Activated CD4-positive, alpha-beta T cell treated with anti-CD3 and anti-CD28 coated beads, Interleukin-2, Interleukin-4, amounts not matched to agents 100 ng/mL and 50 ng/mL, durations not matched to agents 16 hours and 8 hours (primary cell): Measurements from ENCODE around the gene LIPH.
"Not testable (repeated sequence)": the region's sequence is repeated elsewhere in the genome, so short reads cannot be mapped to it uniquely, and the experiment has no call there.

Experiments
- DNase-seq: peaks from one replicate; pipeline ENCODE4 v3.0.0-alpha.2; 2020; ENCODE audit warnings: low spot score

The LIPH gene

DNA sequence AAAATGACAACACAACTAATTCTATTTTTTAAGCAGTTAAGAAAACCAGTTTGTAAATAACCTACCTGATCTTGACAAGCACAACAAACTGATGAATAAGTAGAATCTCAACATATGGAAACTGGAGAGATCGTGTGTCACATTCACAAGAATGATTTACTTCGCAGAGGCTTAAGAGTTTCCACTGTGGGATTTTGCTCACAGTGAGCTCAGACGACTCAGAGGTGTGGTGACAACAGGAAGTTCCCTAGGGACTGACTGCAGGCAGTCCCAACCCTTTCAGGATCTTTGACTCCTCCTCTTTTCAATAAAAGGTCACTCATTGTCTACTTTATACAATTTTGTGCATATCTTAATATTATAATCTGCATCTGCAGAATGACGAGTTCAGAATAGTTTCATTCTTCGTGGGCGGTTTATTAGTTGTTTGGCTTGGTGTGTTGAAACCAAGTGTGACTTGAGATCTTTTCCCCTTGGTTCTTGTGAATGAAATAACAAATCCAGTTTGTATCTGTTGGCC, at the start of gene LIPH:
TSS of gene LIPH (minus strand) at position 231 of the 520 bp plus-strand sequence. CDS start at position 114, 117 bp downstream.
- no peak for DNase-seq

DNA sequence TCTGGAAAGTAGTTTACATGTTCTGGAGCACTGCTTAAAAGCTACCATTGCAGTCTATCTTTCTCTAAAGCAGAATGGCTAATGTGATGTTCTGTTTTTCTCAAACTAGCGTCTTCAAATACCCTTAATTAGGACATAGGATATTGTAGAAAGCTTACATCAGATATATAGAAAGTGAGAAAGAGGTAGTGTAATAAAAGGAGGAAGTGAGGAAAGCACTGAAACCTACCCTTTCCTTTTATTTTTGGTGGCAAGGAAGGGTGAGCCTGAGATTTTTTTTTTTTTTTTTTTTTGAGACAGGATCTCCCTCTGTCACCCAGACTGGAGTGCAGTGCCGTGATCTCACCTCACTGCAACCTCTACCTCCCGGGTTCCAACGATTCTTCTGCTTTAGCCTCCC, 43.1 kb upstream of the LIPH start:
- DNase-seq, result no peak

DNA sequence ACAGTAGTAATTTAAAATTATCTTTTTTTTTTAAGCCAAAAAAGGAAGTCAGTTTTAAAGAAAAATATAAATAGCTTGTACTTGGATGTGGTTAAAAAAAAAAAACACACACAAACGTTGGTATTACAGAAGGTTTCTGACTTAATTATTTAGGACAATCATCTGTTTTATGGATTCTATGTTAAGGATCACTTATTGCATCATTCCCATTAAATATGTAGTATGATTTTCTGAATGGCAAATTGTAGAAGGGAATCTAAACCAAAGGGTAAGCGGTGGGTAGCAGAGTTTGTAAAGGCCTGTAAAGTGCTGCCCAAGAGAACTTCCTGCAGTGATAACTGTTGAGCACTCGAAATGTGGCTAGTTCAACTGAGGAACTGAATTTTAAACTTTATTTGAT, 41.7 kb upstream of the LIPH start:
- DNase-seq, result no peak

DNA sequence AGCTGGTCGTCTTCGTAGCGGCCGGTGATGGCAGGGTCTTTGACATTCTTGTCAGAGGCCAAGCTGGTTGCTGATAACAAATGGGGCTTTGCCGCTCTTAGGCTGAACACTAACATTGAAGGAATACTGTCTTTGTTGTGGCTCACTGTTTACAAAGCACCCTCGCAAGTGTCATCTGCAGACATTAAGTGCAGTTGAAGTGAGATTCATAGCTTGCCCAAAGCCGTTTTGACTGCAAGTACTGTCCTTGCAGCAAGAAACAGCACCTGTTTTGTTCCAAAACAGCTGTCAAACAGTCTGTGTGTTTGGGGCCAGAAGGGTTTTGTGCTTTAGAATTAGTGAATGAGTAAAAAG, 34.3 kb upstream of the LIPH start:
- DNase-seq, result no peak

DNA sequence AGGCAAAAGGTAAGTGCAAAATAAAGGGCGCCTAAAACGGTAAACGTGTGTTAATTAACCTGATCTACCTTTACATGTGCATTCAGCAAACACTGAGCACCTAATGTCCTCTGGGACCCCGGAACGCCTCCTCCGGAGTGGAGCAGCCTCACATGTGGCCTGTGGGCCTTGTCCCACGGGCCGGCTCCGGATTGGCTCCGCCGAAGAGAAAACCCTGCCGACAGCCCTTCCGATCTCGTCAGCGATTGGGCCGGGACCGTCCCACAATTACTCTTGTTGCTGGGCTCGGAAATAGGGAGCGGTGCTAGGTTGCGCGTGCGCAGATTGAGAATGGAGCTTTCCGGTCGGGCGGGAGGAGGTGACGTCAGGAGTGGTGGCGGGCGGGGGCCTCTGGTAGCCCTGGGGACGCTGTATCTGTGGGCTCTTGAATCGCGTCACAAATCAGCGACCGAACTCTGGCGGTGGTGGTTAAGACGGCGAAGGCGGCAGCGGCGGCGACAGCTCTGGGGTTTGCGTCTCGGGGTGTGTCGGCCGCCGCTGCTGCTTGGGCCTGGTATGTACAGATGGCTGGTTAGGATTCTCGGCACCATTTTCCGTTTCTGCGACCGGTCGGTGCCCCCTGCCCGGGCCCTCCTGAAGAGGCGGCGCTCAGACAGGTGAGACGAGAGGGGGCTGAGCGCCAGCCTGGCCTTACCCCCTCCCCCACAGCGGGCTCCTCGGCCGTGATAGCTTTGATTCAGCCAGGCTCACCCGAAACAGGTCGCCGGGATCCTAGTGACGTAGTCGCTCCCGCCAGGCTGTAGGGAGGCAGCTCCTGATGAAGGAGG, 33.7 kb upstream of the LIPH start, which contains the start of gene SENP2:
TSS of gene SENP2 (plus strand) at position 437 of the 827 bp plus-strand sequence. CDS start at position 556, 119 bp downstream.
- DNase-seq, result peak; percentile 100

DNA sequence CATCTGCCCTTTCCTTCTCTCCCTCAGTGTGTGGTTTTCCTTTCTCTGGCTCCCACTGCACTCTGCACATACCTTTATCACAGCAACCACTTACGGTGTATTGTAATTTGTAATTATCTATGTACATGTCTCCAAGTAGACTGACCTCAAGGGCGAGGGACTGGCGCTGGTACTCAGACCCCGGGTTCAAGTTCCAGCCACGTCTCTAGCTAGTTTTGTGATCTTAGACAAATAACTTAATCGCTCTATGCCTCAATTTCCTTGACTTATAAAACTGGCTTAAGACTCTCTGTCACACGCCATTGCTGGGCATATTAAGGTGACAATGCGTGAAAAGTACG, 33.1 kb upstream of the LIPH start:
- DNase-seq, result no peak

DNA sequence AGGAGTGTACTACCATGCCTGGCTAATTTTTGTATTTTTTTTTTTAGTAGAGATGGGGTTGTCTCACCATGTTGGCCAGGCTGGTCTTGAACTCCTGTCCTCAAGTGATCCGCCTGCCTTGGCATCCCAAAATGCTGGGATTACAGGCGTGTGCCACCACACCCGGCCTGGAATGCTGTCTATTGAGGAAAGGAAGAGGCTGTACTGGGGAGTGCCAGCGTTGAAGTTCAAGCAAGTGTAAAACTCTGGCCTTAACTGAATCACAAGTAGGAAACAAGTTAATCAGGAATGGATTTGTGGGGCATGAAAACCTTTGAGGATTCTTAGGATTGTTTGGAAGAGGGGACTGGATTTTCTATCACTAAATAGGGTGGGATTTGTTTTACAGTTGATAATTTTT, 32.3 kb upstream of the LIPH start:
- no peak for DNase-seq

DNA sequence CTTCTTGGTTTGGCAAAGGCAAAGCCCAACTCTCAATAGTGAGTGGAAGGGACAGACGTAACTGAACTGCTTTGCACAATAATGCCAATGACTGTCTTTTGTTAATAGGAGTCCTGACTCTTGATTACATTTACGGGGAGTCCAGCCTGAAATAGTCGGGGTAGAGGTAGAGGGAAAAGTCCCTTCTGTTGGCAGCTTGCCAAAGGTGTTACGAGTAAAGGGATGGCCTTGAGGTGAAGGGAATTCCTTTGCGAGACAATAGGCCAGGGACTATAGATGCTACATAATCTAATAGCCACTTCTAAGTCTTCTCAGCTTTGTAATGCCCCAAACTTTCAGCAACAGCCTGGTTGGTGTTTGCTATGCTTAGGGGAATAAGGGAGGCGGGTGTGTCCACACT, 31.5 kb upstream of the LIPH start:
- DNase-seq, result no peak

DNA sequence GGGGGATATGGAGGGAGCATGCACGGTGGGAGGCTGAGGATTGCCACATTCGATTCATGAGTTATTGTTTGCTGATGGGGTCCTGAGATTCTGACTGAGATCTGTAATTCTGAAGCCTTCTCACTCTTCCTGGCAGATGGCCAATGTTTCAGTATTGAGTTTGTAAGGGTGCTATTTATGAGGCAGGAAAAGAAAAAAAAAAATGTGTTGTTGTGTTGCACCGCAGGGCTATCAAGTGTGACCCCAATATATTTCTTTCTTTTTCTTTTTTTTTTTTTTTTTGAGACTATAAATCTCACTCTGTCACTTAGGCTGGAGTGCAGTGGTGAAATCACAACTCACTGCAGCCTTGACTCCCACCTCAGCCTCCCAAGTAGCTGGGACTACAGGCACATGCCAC, 30.5 kb upstream of the LIPH start:
- no peak for DNase-seq

DNA sequence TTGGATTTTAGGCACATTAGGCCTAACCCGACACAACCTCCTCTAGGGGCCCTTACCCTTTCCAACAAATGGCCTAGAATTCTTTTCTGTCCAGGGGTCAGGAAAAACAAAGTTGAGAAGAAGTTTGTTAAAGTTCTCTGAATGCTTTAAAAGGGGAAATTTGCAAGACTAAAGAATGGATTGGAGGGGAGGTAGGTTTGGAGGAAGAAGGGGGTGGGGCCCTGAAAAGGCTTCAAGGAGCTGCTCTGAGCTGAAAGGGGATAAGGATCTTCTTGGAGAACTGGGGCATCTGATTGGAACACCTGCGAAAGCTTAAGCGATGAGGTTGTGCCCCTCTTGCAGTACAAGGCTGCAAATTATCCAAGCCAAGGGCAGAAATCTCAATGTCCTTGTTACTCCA, 29.8 kb upstream of the LIPH start:
- DNase-seq, result no peak

DNA sequence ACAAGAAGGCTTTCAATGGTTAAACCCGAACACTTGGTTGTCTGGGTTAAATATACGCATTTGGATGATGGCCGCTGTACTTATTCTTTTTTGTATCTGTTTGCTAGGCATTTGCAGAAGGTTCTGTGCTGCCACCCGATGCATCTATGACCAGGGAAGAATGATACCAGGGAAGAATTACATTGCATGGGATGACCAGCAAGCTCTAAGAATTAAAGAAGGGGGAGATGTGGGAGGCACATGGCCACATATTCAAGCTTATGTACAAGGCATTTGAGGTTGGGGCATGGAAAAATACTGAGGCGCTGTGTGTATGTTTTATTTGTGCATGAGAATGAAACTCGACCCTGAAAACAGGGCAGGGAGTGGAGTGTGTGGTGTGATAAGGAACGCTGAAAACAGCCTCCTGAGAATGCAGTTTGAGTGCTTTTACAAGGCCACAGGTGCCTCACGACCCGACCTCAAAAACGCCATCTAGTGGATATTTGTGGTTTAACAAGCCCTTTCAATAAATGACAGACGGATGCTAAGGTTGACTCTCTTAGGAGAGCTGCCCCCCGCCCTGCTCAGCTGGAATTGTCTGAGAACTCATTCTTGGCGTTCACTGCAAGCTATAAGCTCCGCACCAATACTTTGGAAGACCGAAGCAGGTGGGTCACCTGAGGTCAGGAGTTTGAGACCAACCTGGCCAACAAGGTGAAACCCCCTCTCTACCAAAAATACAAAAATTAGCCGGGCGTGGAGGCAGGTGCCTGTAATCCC, 22.9 kb upstream of the LIPH start:
- peak; percentile 77 for DNase-seq

DNA sequence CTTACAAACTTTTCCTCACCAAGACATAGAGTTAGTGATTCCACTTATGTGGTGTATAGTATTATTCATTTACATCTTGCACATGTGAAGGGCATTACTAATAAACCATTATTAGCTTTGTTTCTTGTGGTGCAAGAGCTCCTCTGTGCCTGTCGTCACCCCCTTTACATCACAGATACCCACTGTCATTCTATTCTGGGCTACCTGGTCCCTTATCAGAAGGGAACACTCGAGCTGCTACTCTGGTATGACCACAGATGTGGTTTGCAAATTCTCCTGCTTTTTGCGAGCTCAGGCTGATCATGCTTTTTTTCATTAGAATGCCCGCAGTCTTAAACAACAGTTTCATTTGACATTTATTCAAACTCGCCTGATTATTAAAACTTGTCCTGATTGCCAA, 19.8 kb upstream of the LIPH start:
- no peak for DNase-seq

DNA sequence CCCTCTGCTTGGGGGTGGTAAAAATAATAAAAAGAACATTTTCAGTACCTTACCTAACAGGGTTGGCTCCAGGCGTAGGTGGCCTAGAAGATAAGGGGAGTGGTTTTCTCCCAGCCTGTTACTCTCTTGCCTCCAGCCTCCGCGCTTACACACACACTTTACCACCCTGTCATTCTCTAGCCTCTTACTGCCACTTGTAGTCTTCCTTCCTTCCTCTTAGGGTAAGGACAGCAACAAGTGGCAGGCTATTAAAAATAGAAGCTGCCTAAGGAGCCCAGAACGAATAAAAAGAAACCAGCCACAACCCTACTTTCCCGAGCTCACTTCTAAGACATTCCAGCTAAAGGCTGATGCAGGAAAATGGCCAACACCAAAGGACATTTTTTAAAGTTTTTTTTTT, 9.6 kb upstream of the LIPH start:
- DNase-seq, result no peak

DNA sequence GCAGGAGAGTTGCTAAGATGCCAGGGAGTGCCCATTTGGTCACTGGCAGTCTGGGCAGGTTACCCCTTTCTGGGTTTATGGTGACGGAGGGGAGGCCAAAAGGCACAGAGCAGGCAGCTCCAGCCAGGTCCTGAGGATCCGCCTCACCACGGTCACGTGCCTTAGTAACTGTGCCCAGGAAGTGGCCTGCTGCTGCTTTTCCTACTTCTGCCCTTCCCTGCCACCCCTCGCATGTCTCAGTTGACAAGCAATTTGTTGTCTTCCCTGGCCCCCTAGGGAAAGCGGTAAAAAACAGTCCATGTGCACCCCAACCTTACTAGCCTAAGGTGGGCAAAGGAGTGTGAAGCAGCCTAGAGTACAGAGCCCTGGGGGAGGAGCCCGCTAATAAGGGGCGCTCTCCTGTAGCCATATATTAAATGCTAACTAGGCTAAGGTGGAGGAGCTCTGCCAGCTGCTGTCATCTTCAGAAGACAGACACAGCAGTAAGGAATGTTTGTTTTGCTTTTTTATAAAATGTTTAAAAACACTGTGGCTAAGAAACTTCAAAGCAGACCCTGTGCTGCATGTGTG, 9.1 kb upstream of the LIPH start:
- DNase-seq, result no peak

DNA sequence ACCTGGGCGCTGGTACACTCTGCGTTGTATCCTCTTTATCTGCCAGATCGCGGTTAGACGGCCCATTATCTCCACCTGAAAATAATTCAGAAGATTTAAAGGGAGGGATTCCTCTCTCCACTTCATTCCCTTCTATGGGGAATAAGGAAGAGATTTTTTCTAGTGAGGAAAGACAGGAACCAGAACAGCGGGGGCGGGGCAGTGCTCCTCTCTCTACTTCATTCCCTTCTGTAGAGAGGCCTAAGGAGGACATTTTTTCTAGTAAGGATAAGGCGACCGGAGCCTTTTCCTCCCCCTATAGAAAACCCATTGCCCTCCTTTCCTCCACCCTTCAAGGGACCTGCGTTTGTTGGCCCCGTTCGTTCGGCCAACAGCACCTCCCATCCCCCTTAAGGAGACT, 8.3 kb upstream of the LIPH start:
- no peak for DNase-seq

DNA sequence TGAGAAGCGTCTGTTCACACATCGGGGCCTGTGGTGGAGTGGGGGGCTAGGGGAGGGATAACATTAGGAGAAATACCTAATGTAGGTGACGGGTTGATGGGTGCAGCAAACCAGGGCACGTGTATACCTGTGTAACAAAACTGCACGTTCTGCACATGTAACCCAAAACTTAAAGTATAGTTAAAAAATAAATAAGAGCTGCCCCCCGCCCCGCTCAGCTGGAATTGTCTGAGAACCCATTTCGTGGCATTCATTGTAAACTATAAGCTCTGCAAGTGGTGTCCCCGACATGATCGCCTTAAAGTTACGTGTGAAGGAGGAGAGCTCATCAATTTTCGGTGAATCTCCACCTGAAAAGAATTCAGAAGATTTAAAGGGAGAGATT, 7.3 kb upstream of the LIPH start:
- no peak for DNase-seq

DNA sequence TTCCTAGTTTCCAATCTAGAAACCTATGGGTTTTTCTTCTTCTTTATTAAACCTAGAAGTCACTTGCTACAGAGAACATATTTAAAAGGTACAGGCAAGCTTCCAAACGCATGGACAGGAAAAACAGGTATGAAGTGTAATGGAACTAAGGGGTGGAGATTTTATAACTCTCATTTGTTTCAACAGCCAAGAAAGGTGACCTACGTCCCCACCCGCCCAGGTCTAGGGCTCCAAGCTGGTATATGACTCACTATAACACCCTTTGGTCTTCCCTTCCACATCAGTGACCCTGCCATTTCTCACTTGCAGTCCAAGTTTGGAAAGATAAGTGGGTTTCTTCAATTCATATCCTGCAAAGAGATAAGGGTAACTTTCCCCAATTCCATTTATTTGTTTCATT, 6.0 kb upstream of the LIPH start:
- no peak for DNase-seq

DNA sequence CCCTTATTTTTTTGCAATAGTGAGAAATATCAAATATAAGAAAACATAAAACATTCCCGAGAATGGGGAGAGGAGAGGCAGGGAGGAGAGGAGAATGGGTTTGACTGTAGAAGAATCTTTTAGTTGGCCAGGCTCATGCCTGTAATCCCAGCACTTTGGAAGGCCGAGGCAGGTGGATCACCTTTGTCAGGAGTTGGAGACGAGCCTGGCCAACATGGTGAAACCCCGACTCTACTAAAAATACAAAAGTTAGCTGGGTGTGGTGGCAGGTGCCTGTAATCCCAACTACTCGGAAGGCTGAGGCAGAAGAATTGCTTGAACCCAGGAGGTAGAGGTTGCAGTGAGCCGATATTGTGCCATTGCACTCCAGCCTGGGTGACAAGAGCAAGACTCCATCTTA, 4.3 kb upstream of the LIPH start:
- not testable (repeated sequence) for DNase-seq

DNA sequence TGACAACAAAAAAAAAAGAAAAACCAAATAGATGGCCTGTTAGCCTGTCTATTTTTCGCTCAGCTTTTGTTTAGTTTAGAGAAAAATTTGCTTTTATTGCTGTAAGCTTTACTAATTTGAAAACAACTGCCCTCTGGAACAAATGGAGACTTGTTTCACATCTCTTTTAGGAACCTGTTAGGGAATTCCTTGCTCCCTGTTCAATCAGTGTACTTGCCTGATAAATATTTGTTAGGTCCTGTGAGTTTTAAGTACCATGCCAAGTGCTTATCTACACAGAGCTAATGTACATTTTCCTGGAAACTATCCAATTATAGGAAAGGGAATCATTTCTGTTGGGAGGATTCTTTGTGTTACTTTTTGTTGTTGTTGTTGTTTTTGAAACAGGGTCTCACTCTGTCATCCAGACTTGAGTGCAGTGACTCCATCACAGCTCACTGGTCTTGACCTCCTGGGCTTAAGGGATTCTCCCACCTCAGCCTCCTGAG, 3.5 kb upstream of the LIPH start:
- no peak for DNase-seq

DNA sequence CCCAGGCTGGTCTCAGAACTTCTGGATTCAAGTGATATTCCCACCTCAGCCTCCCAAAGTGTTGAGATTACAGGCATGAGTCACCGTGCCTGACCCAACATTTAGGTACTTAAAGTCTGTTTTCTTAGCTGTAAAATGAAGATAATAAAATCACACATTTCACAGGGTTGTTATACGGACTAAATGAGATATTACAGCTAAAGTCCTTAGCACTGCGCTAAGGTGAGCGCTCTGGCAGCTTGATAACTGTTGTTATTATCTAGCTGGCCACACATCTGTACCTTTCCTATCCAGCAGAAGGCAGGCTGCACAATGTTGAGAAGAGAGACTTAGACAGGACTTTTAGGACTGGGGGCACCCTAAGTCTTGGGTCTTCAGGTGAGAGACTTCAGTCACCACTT, 2.7 kb upstream of the LIPH start:
- DNase-seq, result no peak

DNA sequence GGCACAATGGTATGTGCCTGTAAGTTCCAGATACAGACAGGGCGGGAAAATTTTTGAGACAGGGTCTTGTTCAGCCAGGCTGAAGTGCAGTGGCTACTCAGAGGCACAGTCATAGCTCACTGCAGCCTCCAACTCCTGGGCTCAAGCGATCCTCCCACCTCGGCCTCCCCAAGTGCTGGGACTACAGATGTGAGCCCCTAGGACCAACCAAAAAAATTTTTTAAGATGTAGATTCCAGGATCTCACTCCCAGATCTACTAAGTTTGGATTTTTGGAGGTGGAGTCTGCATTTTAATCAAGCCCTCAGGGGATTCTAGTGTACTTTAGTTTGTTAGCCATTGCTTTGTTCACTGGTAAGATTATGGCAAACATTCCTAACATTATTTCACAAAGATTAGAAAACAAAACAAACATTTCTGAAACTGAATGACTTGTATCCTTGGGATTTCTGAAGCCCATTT, 2.7 kb downstream of the LIPH start:
- DNase-seq, result no peak

DNA sequence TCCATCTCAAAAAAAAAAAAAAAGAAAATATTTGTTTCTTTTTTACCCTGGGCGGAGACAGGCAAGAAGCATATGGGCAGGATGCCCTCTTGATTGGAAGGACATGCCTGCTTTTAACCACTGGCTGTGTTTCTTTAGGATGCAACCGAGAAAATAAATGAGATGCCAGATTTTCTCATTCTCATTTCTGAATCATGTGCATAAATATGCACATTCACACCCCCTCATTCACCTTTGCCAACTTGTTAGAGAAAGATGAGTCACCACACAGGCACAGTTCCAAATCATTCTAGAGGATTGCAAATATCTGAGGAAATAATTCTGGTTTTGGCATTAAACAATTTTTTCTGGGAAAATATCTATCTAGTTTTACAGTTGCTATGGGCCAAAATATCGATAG, 3.3 kb downstream of the LIPH start:
- no peak for DNase-seq

DNA sequence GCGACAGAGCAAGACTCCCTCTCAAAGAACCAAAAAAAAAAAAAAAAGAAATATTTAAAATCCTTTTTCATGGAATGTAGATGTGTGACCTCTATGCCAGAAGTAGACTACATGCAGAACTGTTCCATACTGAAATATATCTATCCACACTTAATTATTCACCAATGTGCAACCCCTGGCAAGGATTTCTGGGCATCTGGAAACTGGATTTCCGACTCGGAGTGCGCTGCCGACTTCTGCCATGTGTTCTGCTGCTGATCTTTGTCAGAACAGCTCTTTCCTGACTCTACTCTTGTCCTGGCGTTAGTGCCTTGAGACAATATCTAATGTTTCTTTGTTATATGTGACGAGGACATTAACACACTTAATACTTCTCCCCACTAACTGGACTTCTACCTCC, 11.7 kb downstream of the LIPH start:
- DNase-seq, result no peak
